GM23338 (cell line): ENCODE measurements around the gene CCDC91. TPM values are rescaled to one million over a fixed set of nuclear protein-coding genes. Genes with fewer than 3 reads are reported as not detected.

Source experiments
- ATAC-seq: fragments of 200-7000 bp; cut with Tn5 transposase; 3 replicates; pipeline ENCODE4 v1.9.1; 2020
- DNase-seq: peaks from one replicate; pipeline ENCODE4 v3.0.0-alpha.2; 2015; ENCODE audit warnings: low spot score
- H2AFZ ChIP-seq: fragments of 200-600 bp; sonication (generic); 2 replicates; pipeline ENCODE4 v1.8.0; 2016; ENCODE audit warnings: antibody characterized with exemption, mild to moderate bottlenecking, moderate library complexity
- H3F3A ChIP-seq: fragments of 200-600 bp; sonication (generic); replicated peaks from 2 replicates; pipeline ENCODE4 v1.8.0; 2017; ENCODE audit warnings: antibody characterized with exemption, mixed run types, low read depth
- H3K27ac ChIP-seq: fragments of 200-600 bp; sonication (generic); 2 replicates; pipeline ENCODE4 v1.6.1; 2016; ENCODE audit warnings: low read depth
- H3K27me3 ChIP-seq: fragments of 200-600 bp; sonication (generic); 2 replicates; pipeline ENCODE4 v1.8.0; 2016; ENCODE audit warnings: mild to moderate bottlenecking, mixed run types, moderate library complexity; ENCODE audit not compliant: insufficient read depth
- H3K36me3 ChIP-seq: fragments of 200-600 bp; sonication (generic); 2 replicates; pipeline ENCODE4 v1.8.0; 2016; ENCODE audit warnings: mild to moderate bottlenecking; ENCODE audit not compliant: insufficient read depth
- H3K4me1 ChIP-seq: fragments of 200-600 bp; sonication (generic); 2 replicates; pipeline ENCODE4 v1.8.0; 2016; ENCODE audit warnings: mild to moderate bottlenecking, moderate library complexity; ENCODE audit not compliant: insufficient read depth
- H3K4me2 ChIP-seq: fragments of 200-600 bp; sonication (generic); 2 replicates; pipeline ENCODE4 v1.7.1; 2017; ENCODE audit warnings: mixed run types
- H3K4me3 ChIP-seq: fragments of 200-600 bp; sonication (generic); 2 replicates; pipeline ENCODE4 v1.6.1; 2016; ENCODE audit warnings: mixed run types
- H3K79me2 ChIP-seq: fragments of 200-600 bp; sonication (generic); replicated peaks from 2 replicates; pipeline ENCODE4 v1.8.0; 2017; ENCODE audit warnings: mild to moderate bottlenecking; ENCODE audit not compliant: insufficient read depth
- H3K9me2 ChIP-seq: fragments of 200-600 bp; sonication (generic); 2 replicates; pipeline ENCODE4 v1.8.0; 2017; ENCODE audit not compliant: insufficient read depth
- H4K20me1 ChIP-seq: fragments of 200-600 bp; sonication (generic); replicated peaks from 2 replicates; pipeline ENCODE4 v1.8.0; 2017; ENCODE audit warnings: mild to moderate bottlenecking; ENCODE audit not compliant: insufficient read depth
- H3K27ac Mint-ChIP-seq: 2 replicates; pipeline ENCODE4 v1.8.0; 2020; ENCODE audit warnings: inconsistent platforms, mild to moderate bottlenecking, moderate library complexity, mixed read lengths
- H3K27me3 Mint-ChIP-seq: 3 replicates; pipeline ENCODE4 v1.8.0; 2022; ENCODE audit warnings: low read depth, mild to moderate bottlenecking, moderate library complexity, mixed read lengths, inconsistent platforms; ENCODE audit not compliant: insufficient read depth, poor library complexity
- H3K36me3 Mint-ChIP-seq: 3 replicates; pipeline ENCODE4 v1.8.0; 2021; ENCODE audit warnings: low read depth, mild to moderate bottlenecking, inconsistent platforms, moderate library complexity, mixed read lengths
- H3K4me1 Mint-ChIP-seq: 3 replicates; pipeline ENCODE4 v1.8.0; 2020; ENCODE audit warnings: mild to moderate bottlenecking, inconsistent platforms, mixed read lengths
- H3K4me3 Mint-ChIP-seq: 3 replicates; pipeline ENCODE4 v1.8.0; 2021; ENCODE audit warnings: moderate library complexity, mild to moderate bottlenecking, inconsistent platforms, mixed read lengths
- H3K9me3 Mint-ChIP-seq: 3 replicates; pipeline ENCODE4 v1.8.0; 2020; ENCODE audit warnings: moderate library complexity, mild to moderate bottlenecking, inconsistent platforms, mixed read lengths
- CREB1 ChIP-seq: fragments of 250-450 bp; sonication (Bioruptor Pico); IDR thresholded peaks from 2 replicates; pipeline ENCODE4 v1.5.0; 2020; ENCODE audit warnings: low read depth, mild to moderate bottlenecking, moderate library complexity
- EZH2 ChIP-seq: fragments of 200-600 bp; sonication (generic); IDR thresholded peaks from one replicate; pipeline ENCODE4 v1.8.0; 2017; ENCODE audit warnings: antibody characterized with exemption, mild to moderate bottlenecking, low read depth; ENCODE audit not compliant: unreplicated experiment
- EZH2phosphoT487 ChIP-seq: fragments of 200-600 bp; sonication (generic); IDR thresholded peaks from one replicate; pipeline ENCODE4 v1.8.1; 2018; ENCODE audit warnings: antibody characterized with exemption; ENCODE audit not compliant: unreplicated experiment
- JUNB ChIP-seq: IDR thresholded peaks from one replicate; pipeline ENCODE4 v1.6.1; 2016; ENCODE audit warnings: antibody characterized with exemption; ENCODE audit not compliant: unreplicated experiment
- NANOG ChIP-seq: IDR thresholded peaks from 2 replicates; pipeline ENCODE4 v1.6.1; 2016; ENCODE audit warnings: antibody characterized with exemption, borderline replicate concordance
- POLR2AphosphoS5 ChIP-seq: IDR thresholded peaks from 2 replicates; pipeline ENCODE4 v1.6.1; 2016; ENCODE audit warnings: antibody characterized with exemption, low read depth
- STAT1 ChIP-seq: IDR thresholded peaks from one replicate; pipeline ENCODE4 v1.6.1; 2016; ENCODE audit warnings: antibody characterized with exemption; ENCODE audit not compliant: unreplicated experiment
- ZNF114 ChIP-seq: fragments of 250-450 bp; sonication (Bioruptor Pico); IDR thresholded peaks from 2 replicates; pipeline ENCODE4 v1.5.0; 2020; ENCODE audit warnings: mild to moderate bottlenecking, moderate library complexity
- ZNF331 ChIP-seq: fragments of 250-450 bp; sonication (Bioruptor Pico); IDR thresholded peaks from 2 replicates; pipeline ENCODE4 v1.5.0; 2020; ENCODE audit warnings: low read depth, mild to moderate bottlenecking, moderate library complexity
- polyA plus RNA-seq: library from polyadenylated mRNA; unstranded; fragments of >200 nt; fragmentation: Nextera tagmentation; extraction: Ambion mirVana; gene quantifications from 2 replicates; pipeline ENCODE4 v1.2.1, GENCODE V29; 2016
- total RNA-seq: library from RNA; depleted of rRNA; stranded (reverse); fragments of >200 nt; shearing (Covaris generic); gene quantifications from 2 replicates; pipeline ENCODE4 v1.2.3, GENCODE V29; 2014
- TF ChIP-seq, protein P1 (sequence below): fragments of 250-450 bp; sonication (Bioruptor Pico); IDR thresholded peaks from 2 replicates; pipeline ENCODE4 v1.5.0; 2020; ENCODE audit warnings: mild to moderate bottlenecking, moderate library complexity
- TF ChIP-seq, protein P2 (sequence below): IDR thresholded peaks from 2 replicates; pipeline ENCODE4 v1.6.1; 2016; ENCODE audit warnings: antibody characterized with exemption
- TF ChIP-seq, protein P3 (sequence below): IDR thresholded peaks from one replicate; pipeline ENCODE4 v1.6.1; 2018; ENCODE audit warnings: antibody characterized with exemption; ENCODE audit not compliant: unreplicated experiment

The CCDC91 gene
- total and polyA plus RNA-seq, 2 experiments from 2014 or later = 24.7 to 48.7 TPM

DNA sequence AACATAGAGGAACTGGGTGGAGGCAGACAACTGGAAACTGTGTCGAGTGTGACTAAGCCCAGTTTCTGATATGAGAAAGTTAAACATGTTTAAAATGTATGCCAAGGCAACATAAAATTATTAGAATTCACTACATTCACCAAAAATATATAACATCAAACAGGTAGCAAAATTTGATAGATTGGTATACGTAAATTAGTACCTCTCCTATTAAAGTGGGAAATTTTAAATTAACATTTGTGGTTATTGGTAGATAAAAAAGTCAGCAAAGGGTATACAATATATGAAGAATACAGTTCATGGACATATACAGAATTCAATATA is 53.0 kb downstream of the CCDC91 start:
- Mint-ChIP-seq H3K27me3 (no peaks in the 10 kb centered on the region), H3K27ac (no peak overlapping the region), H3K4me3 (no peak overlapping the region), H3K36me3 (peaks cover 11% of the 10 kb centered on the region), H3K9me3 (no peaks in the 10 kb centered on the region; the same call in 2 of the 3 replicates), H3K4me1 (peaks cover 9% of the 10 kb centered on the region)
- Histone ChIP-seq H4K20me1 (no peaks in the 10 kb centered on the region), H3K4me1 (peaks cover 5% of the 10 kb centered on the region; the same call in 1 of the 2 replicates), H3K27me3 (no peaks in the 10 kb centered on the region), H3K4me2 (no peak overlapping the region), H3K79me2 (peaks cover 33% of the 10 kb centered on the region), H3K4me3 (no peak overlapping the region), H3K27ac (no peak overlapping the region), H3K9me2 (no peaks in the 10 kb centered on the region; the same call in 1 of the 2 replicates), H3K36me3 (no peaks in the 10 kb centered on the region), H3F3A (no peaks in the 10 kb centered on the region), H2AFZ (no peak overlapping the region)
- TF ChIP-seq, protein P1, sequence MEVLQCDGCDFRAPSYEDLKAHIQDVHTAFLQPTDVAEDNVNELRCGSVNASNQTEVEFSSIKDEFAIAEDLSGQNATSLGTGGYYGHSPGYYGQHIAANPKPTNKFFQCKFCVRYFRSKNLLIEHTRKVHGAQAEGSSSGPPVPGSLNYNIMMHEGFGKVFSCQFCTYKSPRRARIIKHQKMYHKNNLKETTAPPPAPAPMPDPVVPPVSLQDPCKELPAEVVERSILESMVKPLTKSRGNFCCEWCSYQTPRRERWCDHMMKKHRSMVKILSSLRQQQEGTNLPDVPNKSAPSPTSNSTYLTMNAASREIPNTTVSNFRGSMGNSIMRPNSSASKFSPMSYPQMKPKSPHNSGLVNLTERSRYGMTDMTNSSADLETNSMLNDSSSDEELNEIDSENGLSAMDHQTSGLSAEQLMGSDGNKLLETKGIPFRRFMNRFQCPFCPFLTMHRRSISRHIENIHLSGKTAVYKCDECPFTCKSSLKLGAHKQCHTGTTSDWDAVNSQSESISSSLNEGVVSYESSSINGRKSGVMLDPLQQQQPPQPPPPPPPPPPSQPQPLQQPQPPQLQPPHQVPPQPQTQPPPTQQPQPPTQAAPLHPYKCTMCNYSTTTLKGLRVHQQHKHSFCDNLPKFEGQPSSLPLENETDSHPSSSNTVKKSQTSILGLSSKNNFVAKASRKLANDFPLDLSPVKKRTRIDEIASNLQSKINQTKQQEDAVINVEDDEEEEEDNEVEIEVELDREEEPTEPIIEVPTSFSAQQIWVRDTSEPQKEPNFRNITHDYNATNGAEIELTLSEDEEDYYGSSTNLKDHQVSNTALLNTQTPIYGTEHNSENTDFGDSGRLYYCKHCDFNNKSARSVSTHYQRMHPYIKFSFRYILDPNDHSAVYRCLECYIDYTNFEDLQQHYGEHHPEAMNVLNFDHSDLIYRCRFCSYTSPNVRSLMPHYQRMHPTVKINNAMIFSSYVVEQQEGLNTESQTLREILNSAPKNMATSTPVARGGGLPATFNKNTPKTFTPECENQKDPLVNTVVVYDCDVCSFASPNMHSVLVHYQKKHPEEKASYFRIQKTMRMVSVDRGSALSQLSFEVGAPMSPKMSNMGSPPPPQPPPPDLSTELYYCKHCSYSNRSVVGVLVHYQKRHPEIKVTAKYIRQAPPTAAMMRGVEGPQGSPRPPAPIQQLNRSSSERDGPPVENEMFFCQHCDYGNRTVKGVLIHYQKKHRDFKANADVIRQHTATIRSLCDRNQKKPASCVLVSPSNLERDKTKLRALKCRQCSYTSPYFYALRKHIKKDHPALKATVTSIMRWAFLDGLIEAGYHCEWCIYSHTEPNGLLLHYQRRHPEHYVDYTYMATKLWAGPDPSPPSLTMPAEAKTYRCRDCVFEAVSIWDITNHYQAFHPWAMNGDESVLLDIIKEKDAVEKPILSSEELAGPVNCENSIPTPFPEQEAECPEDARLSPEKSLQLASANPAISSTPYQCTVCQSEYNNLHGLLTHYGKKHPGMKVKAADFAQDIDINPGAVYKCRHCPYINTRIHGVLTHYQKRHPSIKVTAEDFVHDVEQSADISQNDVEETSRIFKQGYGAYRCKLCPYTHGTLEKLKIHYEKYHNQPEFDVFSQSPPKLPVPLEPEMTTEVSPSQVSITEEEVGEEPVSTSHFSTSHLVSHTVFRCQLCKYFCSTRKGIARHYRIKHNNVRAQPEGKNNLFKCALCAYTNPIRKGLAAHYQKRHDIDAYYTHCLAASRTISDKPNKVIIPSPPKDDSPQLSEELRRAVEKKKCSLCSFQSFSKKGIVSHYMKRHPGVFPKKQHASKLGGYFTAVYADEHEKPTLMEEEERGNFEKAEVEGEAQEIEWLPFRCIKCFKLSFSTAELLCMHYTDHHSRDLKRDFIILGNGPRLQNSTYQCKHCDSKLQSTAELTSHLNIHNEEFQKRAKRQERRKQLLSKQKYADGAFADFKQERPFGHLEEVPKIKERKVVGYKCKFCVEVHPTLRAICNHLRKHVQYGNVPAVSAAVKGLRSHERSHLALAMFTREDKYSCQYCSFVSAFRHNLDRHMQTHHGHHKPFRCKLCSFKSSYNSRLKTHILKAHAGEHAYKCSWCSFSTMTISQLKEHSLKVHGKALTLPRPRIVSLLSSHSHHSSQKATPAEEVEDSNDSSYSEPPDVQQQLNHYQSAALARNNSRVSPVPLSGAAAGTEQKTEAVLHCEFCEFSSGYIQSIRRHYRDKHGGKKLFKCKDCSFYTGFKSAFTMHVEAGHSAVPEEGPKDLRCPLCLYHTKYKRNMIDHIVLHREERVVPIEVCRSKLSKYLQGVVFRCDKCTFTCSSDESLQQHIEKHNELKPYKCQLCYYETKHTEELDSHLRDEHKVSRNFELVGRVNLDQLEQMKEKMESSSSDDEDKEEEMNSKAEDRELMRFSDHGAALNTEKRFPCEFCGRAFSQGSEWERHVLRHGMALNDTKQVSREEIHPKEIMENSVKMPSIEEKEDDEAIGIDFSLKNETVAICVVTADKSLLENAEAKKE (CRISPR knock-in tag) = no peak
- TF ChIP-seq STAT1 = no peak
- TF ChIP-seq NANOG = no peak
- TF ChIP-seq, protein P2, sequence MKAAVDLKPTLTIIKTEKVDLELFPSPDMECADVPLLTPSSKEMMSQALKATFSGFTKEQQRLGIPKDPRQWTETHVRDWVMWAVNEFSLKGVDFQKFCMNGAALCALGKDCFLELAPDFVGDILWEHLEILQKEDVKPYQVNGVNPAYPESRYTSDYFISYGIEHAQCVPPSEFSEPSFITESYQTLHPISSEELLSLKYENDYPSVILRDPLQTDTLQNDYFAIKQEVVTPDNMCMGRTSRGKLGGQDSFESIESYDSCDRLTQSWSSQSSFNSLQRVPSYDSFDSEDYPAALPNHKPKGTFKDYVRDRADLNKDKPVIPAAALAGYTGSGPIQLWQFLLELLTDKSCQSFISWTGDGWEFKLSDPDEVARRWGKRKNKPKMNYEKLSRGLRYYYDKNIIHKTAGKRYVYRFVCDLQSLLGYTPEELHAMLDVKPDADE = no peak
- TF ChIP-seq, protein P3, sequence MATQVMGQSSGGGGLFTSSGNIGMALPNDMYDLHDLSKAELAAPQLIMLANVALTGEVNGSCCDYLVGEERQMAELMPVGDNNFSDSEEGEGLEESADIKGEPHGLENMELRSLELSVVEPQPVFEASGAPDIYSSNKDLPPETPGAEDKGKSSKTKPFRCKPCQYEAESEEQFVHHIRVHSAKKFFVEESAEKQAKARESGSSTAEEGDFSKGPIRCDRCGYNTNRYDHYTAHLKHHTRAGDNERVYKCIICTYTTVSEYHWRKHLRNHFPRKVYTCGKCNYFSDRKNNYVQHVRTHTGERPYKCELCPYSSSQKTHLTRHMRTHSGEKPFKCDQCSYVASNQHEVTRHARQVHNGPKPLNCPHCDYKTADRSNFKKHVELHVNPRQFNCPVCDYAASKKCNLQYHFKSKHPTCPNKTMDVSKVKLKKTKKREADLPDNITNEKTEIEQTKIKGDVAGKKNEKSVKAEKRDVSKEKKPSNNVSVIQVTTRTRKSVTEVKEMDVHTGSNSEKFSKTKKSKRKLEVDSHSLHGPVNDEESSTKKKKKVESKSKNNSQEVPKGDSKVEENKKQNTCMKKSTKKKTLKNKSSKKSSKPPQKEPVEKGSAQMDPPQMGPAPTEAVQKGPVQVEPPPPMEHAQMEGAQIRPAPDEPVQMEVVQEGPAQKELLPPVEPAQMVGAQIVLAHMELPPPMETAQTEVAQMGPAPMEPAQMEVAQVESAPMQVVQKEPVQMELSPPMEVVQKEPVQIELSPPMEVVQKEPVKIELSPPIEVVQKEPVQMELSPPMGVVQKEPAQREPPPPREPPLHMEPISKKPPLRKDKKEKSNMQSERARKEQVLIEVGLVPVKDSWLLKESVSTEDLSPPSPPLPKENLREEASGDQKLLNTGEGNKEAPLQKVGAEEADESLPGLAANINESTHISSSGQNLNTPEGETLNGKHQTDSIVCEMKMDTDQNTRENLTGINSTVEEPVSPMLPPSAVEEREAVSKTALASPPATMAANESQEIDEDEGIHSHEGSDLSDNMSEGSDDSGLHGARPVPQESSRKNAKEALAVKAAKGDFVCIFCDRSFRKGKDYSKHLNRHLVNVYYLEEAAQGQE = no peak
- no peak for TF ChIP-seq EZH2phosphoT487
- no peak for TF ChIP-seq CREB1 (CRISPR knock-in tag)
- no peak for TF ChIP-seq EZH2
- no peak for TF ChIP-seq ZNF331 (CRISPR knock-in tag)
- TF ChIP-seq ZNF114 (CRISPR knock-in tag) = no peak
- TF ChIP-seq JUNB = no peak
- TF ChIP-seq POLR2AphosphoS5 = no peak
- DNase-seq = no peak
- ATAC-seq = no peak
